Mesenteric fat pad (tissue), 1 donor: ENCODE measurements around the gene TMEM232. TPM values are rescaled to one million over a fixed set of nuclear protein-coding genes. Genes with fewer than 3 reads are reported as not detected.
"Not testable (repeated sequence)": the region's sequence is repeated elsewhere in the genome, so short reads cannot be mapped to it uniquely, and the experiment has no call there.

Source experiments
- DNase-seq: peaks from one replicate; pipeline ENCODE4 v3.0.0-alpha.2; 2020; ENCODE audit warnings: low spot score
- long read RNA-seq: library from polyadenylated mRNA; unstranded; transcript quantifications from one replicate; pipeline ENCODE4 v2.0.0, GENCODE V29; 2020
- total RNA-seq: library from RNA; stranded (reverse); fragmentation: NEBNext Ultra II Directional; extraction: Animal tissue kit (Norgen Biotek cat#: 25700); gene quantifications from one replicate; pipeline ENCODE4 v1.2.1, GENCODE V29; 2021
- donor health status: DM: yes; HTN: yes; CAD: no.

The TMEM232 gene
- 2.5 TPM for total RNA-seq
- long read RNA-seq, partial matches to known transcripts, result 0 of 2 reads
- long read RNA-seq, other reads (novel, unspliced or antisense), result 2 of 2 reads

DNA sequence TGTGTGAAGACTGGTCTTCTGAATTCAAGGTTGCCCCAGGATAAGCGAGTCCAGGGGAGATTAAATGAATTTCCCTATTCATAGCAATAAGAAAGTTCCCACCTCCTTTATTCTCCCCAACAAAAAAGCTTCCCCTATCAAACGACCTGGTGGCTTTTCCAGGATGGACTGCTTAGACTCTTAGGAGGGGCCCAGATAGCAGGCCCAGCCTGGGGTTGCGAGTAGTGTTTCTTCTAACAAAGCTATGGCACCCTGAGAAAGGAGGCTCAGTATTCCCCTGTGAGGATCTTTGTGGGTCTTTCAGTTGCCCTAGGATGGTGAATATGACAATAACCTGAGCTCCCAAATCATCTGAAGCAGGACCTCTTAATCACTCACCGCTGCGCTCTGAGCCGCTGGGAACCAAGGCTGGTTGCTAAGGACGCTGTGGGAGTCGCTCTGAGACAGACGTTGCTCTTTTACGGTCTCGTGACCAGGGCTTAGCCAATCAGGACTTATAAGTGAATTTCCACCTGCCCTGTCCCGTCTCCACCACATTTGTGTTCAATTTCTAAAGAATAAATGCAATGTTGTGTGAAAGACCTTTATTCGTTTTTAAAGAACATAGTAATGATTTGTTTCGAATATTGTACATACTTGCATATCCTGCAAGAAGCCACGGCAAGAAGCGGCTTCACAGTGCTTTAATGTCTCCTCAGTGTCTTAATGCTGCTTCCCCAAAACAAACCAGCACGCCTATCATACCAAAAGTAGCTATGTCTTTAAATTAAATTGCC is at the start of gene TMEM232:
TMEM232 (minus strand) TSS at position 423 of the 776 bp plus-strand sequence. CDS start 59,319 bp downstream, outside the sequence.
- no peak for DNase-seq

DNA sequence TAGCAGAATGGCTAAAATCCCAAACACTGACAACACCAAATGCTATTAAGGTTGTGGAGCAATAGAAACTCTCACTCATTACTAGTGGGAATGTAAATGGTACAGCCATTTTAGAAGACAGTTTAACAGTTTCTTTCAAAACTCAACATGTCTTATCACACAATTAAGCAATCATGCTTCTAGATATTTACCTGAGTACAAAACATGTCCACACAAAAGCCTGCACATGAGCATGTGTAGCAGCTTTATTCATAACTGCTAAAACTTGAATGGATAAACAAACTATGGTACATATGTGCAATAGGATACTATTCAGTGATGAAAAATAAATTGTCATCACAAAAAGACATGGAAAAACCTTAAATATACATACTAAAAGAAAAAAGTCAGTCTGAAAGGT is 43.8 kb upstream of the TMEM232 start:
- DNase-seq, result no peak

DNA sequence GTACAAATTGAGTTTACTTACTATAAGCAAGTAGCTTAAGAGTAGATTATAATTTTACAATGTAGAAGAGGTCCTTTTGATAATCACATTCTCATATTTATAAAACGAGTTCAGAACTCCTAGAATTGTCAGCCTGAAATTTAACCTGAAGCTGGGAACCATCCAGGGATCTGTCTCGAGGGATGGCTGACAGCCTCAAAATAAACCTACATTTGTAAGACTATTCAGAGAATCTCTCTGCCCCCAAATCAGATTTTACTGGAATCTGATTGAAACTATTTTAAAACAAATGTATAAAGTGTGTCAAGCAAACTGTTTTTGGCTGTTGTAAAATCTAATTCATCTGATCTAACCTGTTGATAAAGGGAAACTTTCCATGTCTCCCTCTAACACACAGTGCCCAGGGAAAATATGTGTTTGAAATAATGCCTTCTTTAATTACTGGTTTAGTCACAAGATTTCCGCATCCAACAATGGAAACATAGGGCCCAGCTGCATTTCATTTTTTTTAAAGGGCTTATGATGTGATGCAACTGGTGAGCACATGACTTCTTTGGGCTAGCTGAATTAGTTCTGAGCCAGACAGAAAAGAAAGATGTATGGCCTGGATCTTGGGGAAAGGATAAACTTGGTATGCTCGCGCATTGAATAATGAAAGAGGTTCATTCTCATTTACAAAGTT is 42.7 kb upstream of the TMEM232 start:
- DNase-seq, result no peak

DNA sequence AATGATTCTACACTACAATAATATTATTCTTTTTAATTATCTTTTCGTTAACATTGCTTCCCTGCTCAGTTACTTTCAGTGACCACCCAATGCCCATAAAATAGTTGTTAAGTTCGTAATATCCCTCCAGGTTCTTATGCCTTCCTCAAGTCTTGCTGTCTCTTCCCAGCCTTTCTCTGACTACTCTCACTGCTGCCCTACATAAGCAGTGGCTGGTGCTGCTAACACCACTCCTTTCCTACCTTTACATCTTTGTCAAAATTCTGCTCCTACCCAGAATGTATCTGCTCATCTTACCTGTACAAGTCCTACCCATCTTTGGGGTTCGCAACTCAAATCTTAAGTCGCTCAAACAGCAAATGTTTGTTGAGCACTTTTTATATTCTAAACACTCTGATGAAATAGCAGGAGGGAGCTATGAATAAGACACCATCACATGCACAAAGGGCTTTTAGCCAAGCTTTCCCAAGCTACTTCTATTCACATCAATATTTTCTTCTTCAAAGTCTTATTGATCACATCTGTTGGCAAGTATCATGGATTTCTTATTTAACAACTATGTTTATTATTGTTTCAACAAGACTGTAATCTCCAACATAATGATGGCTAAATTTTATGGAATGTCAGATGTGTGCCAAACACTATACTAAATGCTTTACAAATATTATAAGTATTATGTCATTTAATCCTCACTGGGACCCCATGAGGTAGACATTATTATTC is 41.8 kb upstream of the TMEM232 start:
- DNase-seq, result no peak

DNA sequence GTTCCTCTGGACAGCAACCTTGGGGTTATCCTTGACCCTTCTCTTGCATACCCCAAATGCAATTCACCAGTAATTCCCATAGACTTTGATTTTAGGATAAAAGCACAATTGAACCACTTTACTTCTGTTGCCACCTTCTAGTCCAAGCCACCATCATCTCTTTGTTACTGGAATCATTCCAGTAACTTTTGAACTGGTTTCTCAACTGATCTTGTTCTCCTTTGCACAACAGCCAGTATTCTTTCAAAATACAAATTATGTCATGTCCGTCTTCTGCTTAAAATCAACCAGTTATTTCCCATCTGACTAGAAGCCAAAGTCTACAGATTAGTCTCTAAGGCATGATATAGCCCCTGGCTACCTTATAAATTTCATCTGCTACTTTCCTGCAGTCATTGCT is 33.7 kb upstream of the TMEM232 start:
- DNase-seq, result no peak

DNA sequence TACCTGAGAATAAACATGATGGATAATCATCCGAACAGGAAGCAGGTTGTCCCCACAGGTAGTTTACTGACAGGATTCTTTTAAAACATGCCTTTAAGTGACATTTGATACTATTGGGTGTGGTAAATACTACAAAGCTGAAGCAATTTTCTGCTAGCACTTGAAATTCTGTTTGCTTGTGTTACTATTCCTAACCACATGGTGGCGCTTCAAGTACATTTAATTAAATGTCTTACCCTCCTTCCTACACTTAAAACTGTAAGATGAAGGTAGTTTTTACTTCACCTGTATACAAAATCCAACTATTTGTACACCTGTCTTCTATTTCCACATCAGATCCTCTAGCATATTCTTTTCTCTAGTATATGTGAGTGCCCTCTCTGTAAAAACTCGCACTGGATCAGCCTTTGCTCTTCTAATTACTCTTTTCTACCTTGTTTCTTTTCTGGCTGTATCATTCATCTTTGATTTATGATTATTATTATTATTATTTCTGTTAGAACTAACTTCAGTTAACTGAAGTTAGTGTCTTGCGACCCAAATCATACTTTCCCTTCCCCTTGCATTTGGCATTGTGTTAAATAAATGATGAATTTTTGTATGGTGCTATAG is 30.8 kb upstream of the TMEM232 start:
- no peak for DNase-seq

DNA sequence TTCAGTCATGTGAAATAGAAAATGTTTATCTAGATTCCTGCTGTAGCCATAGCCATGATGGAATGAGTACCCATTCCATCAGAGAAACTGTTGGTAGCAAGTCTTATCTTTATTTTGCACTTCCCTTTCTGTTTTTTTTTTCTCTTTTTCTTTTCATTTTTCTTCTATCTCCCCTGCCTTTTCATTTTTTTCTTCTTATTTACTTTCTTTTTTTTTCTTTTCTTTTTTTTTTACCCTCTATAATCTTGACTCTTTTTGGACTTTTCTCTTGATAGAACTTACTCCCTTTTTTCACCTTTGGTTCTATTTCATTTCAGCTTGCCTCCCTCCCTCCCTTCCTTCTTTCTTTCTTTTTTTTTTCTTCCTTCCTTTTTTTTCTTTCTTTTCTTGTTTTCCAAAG is 27.7 kb upstream of the TMEM232 start:
- no peak for DNase-seq

DNA sequence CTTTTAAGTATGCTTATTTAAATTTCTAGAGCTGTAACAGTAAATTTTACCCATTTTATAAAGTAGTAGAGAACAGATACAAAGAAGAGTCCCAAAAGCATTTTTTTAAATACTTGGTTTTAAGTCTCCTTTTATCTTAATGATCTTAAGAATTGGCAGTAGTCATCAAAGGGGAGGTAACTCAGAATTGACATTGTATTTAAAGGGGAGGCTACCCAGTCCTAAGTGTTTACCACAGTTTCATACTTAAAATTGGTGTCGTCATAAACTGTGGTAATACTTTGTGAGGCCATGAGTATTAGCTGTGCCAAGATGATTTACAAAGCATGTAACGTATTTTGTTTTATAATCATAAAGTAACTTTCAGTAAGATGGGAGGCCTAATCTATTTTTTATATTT is 27.1 kb upstream of the TMEM232 start:
- DNase-seq, result no peak

DNA sequence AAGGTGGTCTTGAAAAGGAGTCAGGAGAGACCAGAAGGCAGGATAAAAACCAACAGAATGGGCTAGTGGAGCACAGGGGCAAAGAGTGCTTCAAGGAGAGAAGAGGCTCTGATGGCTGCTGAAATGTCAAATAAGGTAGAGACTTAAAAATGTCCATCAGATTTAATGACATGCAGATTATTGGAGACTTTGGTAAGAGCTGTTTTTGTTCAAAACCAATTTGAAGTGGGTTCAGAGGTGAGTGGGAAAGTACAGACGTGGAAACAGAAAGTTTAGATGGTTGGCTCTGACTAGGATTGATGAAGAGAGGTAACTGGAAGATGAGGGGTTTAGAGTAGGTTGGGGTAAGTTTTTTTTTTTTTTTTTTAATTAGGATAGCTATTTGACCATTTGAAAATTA is 26.5 kb upstream of the TMEM232 start:
- no peak for DNase-seq

DNA sequence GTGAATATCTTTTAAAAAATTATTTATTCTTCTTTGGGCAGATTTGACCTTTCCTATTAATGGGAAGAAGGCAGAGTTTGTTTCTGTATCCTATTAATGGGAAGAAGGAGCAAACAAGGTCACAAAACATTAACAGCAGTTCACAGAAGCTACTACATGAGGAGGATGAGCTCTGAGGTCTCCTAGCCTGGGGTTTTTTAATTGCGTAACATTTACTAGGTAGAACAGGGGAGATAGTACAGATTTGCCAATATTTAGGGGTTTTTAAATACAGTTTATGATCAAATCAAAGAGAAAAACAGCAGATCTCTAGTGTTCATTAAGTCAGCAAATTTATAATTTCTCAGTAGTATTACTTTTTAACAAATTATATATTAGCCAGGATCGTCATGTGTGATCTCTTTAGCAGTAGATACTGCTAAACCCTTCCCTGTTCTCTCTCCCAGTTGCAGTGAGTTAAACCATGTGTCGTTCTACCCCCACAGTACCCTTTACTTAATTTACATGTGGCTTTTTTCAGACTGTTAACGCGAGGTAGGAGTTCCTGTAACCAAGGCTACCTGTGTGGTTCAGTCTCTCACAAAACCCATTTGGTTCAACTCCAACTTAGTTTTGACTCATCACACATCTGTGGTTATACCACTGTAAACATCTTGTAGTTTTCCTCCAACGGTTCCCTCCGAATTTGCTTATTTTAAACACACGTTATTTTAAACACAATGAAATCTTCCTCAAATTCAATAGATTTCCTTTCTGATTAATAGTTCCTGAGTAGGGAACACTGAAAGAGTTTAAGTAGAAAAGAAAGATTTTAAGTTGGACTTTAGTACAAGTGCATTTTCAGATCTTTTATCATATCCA is 25.7 kb upstream of the TMEM232 start:
- DNase-seq, result no peak

DNA sequence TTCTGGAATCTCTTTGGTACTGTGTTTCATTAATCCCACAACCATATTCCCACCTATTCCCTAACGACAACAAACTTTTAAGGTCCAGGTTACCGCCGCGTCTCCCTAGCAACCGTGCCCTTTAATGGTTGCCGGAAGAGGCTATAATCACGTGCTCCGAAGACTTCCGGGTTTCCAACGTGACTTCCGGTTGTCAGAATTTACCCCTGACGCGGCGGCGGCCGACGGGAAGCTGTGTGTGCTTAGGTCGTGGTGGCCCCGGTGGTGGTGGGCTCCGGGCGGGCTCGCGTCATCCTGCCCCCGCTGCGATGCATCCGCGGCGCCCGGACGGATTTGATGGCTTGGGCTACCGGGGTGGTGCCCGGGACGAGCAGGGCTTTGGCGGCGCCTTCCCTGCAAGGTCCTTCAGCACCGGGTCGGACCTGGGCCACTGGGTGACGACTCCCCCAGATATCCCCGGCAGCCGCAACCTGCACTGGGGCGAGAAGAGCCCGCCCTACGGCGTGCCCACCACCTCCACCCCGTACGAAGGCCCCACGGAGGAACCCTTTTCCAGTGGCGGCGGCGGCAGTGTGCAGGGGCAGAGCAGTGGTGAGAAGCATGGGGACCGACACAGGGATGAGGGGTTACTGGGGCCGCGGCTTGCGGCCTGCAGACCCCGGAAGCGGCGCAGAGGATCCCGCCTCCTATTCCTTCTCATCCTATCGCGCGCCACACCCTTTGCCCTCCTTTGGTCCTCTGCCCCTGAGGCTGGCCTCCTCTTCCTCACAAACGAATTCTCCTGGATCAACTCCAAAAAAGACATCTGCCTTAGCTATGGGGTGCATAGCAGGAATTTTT is 12.6 kb upstream of the TMEM232 start, which contains the start of gene SLC25A46:
SLC25A46 (plus strand) TSS at position 196 of the 840 bp plus-strand sequence; CDS start at position 309, 113 bp downstream.
- DNase-seq, result peak; percentile 94

DNA sequence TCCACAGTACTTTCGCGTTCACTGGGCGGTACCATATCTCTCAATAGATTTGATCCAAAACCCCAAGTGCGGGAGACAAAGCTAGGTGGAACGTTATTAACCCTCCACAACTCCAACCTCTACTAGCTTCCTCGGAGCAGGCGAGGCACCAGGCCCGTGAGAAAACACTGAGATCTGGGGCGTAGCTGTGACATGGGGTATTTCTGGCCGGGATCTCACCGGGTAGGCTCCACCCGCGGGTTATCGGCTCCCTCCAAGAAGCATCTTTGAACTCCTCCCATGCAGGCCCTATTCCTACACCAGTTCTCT is 12.0 kb upstream of the TMEM232 start:
- no peak for DNase-seq

DNA sequence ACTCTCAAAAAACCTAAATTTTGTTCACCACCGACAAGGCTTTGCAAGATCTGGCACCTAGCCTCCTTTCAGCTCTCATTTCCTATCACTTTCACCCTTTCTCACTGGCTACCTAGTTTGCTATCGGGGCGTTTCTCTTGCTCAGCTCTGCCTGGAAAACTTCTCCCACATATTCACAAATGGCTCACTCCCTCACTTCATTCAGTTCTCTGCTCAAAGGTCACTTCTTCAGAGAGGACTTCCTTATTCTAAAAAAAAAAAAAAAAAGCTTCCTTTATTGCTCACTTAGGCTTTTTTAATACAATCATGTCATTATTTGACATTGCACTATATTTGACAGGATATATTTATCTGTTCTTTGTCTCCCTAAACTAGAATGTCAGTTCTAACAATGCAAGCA is 10.3 kb upstream of the TMEM232 start:
- no peak for DNase-seq

DNA sequence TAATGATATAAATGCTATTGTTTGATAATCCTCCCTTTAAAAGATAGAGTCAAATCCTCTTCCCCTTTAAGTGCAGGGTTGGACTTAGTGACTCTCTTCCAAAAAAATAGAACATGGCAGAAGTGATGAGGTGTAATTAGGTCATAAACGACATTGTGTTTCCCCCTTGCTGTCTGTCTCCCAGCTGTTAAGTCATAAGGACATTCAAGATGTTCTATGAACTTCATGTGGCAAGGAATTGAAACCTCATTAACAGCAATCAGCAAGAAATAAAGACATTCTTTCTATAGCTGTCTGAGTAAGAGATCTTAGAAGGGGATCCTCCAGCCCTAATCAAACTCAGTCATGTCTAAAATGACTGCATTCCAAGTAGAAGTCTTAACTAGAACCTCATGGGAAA is 9.1 kb upstream of the TMEM232 start:
- no peak for DNase-seq

DNA sequence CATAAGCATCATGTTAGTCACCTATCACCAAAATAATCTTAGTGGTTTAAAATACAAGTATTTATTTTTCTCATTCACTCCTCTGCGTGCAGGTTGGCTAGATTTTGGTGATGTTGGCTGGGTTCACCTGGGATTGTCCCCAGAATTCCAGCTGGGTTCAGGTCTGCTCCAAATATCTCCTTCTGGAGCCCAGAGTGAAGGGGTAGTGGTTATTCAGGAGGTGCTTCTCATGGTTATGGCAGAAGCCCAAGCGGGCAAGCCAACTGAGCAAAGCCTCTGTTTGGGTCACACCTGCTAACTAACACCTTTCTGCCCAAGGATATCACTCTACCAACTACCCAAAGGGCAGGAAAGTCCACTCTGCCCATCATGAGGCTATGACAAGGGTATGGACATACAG is 7.6 kb upstream of the TMEM232 start:
- no peak for DNase-seq

DNA sequence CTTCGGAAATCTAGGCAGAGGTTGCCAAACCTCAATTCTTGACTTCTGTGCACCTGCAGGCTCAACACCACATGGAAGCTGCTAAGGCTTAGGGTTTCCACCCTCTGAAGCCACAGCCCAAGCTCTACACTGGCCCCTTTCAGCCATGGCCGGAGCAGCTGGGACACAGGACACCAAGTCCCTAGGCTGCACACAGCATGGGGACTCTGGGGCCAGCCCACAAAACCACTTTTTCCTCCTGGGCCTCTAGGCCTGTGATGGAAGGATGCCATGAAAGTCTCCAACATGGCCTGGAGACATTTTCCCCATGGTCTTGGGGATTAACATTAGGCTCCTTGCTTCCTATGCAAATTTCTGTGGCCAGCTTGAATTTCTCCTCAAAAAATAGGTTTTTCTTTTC is 5.0 kb upstream of the TMEM232 start:
- not testable (repeated sequence) for DNase-seq

DNA sequence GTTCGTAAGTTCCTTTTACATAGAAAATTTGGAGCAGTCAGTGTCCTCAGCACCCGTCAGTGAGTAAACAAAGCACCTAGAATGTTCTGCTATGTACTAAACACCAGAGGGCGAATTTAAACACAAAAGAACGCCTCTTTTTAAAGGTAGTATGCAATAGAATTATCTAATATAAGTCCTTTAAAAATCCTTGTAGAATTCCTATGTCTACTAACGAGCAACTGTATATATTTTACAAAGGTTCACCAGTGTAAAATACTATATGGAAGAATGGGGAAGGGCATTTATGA is 499 bp upstream of the TMEM232 start:
- no peak for DNase-seq

DNA sequence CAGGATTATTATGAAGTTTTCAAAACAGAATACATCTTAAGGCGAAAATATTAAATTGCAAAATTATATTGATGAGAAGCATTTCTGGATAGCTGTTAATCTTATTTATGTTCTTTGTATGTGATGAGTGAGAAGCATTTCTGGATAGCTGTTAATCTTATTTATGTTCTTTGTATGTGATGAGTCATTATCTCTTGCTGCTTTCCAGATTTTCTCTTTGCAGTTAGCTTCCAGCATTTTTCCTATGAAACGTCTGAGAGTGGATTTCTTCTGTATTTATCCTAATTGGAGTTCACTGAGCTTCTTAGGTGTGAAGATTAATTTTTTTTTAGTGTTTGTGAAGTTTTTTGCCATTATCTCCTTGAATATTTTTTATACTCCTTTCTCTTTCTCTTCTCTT is 8.2 kb downstream of the TMEM232 start:
- no peak for DNase-seq

DNA sequence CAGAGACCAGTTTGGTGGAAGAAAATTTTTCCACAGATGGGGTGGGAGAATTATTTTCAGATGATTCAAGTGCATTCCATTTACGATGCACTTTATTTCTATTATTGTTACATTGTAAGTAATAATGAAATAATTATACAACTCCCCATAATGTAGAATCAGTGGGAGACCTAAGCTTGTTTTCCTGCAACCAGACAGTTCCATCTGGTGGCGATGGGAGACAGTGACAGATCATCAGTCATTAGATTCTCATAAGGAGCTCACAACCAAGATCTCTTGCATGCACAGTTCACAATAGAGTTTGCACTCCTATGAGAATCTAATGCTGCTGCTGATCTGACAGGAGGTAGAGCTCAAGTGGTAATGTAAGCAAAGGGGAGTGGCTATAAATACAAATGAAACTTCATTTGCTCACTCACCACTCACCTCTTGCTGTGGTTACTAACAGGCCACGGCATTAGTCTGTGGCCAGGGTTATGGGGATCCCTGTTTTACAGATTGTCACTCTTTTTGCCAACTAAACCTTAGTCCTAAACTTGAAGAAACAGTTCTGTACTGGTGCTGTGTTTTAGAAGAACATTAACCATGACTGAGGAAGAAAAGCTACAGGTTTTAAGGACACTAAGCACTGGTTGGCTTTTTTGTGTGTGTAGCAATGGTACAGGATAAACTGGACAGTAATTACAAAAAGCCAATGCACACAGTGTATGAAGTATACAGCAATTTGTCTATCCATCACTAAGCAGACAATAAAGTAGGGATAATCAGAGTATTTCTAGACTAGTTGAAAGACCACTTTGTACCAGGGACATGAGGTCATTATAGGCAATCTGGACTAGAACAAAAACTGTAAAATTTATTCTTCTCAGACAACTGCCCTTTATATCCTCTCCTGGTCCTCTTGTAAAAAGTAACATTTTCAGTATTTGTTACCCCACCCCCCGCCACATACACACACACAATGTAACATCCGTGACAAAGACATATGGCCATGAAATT is 9.9 kb downstream of the TMEM232 start:
- no peak for DNase-seq
